Putamen (tissue), 1 donor: ENCODE results near the gene PIH1D1.
"Not testable (repeated sequence)": the region's sequence is repeated elsewhere in the genome, so short reads cannot be mapped to it uniquely, and the experiment has no call there.

Experiments
- DNase-seq: peaks from one replicate; pipeline ENCODE4 v3.0.0-alpha.2; 2016; ENCODE audit warnings: low spot score

The PIH1D1 gene

GRCh38 chr19:49481020-49481683, 29.5 kb upstream of the PIH1D1 start:
- DNase-seq, result no peak

DNA sequence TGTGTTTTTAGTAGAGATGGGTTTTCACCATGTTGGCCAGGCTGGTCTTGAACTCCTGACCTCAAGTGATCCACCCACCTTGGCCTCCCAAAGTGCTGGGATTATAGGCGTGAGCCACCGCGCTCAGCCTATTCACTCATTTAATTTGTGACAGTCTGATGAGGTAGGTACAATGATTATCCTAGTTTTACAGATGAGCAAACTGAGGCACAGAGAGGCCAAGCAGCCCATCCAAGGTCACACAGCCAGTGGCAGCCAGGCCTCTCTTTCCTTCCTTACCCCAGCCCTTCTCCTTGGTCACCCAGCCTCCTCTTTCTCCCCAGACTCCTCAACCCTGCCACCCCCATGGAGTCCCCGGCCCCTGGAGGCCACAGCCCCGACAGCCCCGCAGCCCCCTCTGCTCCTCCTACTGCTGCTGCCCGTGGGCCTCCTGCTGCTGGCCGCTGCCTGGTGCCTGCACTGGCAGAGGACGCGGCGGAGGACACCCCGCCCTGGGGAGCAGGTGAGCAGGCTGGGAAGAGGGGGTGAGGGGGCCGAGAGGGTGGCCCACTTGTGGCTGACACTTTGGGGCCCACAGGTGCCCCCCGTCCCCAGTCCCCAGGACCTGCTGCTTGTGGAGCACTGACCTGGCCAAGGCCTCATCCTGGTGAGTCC, 28.5 kb upstream of the PIH1D1 start:
- DNase-seq, result no peak

DNA sequence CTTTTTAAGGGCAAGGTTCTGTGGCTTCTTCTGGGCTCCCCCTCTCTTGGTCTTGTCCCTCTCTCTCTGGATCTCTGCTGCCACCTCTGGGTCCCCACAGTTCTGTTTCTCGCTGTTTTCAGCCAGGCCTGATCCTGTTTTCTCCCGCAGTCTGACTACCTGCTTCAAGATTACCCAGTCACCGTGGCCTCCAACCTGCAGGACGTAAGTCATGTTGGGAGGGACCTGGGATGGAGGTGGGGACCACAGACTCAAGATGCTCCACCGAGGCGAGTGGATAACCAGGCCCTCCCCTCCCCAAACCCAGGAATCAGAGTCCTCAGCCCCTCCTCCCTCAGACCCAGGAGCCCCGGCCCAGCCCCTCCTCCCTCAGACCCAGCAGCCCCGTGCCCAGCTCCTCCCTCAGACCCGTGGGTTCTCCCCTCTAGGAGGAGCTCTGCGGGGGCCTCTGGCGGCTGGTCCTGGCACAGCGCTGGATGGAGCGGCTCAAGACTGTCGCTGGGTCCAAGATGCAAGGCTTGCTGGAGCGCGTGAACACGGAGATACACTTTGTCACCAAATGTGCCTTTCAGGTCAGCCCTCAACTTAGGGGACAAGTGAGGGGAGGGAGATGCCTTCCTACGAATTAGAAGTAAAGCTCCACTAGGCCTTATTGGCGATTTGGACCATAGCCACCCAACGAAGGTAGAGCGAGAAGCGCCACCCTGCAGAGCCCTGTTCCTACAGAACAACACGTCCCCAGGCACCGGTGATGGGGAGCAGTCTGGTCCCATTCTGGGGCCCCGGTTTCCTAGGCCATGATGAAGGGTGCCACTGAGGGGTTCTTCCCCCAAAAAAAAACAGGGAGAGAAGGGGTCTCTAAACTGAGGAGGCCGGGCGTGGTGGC, 24.6 kb upstream of the PIH1D1 start:
- no peak for DNase-seq

DNA sequence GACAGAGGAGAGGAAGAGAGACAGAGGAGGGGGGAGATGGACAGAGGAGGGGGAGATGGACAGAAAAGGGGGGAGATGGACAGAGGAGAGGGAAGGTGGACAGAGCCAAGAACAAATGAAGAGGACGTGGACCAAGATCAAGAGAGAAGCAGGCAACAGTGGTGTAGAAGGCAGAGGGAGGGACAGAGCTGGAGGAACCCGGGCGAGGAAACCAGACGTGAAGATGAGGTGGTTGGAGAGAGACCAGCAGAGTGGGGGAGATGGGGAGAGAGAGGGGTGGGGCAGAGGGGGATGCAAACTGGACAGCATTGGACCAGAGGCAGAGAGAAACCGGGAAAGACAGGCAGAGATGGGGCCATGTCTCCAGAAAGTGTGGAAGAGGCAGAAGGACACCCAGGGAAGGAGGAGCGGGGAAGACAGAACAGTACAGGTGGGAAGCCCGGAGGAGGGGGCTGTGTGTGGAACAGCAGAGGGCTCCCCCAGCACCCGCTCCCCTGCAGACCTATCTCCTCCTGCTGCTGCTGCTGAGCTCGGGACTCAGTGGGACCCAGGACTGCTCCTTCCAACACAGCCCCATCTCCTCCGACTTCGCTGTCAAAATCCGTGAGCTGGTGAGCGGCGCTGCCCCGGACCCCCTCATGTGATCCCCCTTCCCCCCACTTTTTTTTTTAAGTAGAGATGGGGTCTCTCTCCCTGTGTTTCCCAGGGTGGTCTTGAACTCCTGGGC, 23.7 kb upstream of the PIH1D1 start:
- DNase-seq, result no peak

- no peak for DNase-seq
These were observed 22.9 kb upstream of the PIH1D1 start for GRCh38 chr19:49474542-49474924.

- DNase-seq, result no peak
These were observed 22.4 kb upstream of the PIH1D1 start, which contains the start of gene FLT3LG for GRCh38 chr19:49473868-49474541. Gene FLT3LG, plus strand, starts transcription at chr19:49474215. Its CDS starts 425 bp downstream, at chr19:49474640.

GRCh38 chr19:49473501-49473867, 21.9 kb upstream of the PIH1D1 start:
- not testable (repeated sequence) for DNase-seq

- no peak for DNase-seq
These were observed 21.3 kb upstream of the PIH1D1 start for GRCh38 chr19:49472936-49473335.

- no peak for DNase-seq
These were observed 19.0 kb upstream of the PIH1D1 start for GRCh38 chr19:49470615-49470978.

- no peak for DNase-seq
These were observed 18.4 kb upstream of the PIH1D1 start for GRCh38 chr19:49469828-49470614.

- no peak for DNase-seq
These were observed 17.3 kb upstream of the PIH1D1 start for GRCh38 chr19:49468746-49469447.

- no peak for DNase-seq
These were observed 16.6 kb upstream of the PIH1D1 start for GRCh38 chr19:49468199-49468598.

DNA sequence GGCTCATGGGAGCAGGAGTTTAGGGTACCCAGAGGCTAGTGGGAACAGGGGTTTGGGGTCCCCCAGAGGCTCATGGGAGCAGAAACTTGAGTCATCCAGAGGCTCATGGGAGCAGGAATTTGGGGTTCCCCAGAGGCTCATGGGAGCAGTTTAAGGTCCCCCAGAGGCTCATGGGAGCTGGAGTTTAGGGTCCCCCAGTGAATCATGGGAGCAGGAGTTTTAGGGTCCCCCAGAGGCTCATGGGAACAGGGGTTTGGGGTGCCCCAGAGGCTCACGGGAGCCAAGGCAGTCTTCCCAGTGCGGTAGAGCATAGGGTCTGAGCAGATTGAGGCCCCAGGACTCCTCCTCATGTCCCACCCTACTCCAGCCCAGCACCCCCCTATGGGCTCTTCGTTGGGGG, 13.8 kb upstream of the PIH1D1 start:
- no peak for DNase-seq

DNA sequence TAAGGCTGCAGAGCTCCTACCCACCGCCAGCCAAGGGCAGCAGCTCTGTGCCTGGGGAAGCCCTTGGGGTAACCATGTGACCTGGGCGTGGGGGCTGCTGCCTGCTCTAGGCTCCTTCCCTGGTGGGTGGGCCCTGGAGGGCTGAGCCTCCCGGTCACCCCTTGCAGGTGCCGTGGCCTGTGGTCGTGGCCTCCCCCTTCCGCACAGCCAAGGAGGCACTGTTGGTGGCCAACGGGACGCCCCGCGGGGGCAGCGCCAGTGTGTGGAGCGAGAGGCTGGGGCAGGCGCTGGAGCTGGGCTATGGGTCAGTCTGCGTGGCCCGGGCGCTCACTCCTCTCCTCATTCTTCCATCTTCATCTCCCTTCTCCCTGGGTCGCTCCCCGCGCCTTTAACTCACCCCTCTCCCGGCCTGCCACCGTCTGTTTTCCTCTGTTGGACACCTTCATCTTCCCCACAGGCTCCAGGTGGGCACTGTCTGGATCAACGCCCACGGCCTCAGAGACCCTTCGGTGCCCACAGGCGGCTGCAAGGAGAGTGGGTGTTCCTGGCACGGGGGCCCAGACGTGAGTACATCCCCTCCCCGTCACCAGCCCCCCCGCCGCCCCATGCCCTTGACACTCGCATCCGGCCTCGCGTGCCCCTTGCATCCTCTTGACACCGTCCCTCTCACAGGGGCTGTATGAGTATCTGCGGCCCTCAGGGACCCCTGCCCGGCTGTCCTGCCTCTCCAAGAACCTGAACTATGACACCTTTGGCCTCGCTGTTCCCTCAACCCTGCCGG, 12.5 kb upstream of the PIH1D1 start:
- no peak for DNase-seq

DNA sequence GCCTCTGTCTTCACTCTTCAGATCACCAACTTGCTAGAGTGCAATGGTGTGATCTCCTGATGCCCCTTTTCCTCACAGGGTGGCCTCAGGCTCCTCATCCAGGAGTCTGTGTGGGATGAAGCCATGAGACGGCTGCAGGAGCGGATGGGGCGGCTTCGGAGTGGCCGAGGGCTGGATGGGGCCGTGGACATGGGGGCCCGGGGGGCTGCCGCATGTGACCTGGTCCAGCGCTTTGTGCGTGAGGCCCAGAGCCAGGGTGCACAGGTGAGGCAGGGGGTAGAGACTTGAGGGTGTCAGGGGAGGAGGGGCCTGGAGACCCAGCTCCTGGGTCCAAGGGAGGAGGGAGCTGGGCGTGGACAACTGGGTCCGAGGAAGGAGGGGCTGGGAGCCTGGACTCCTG, 10.9 kb upstream of the PIH1D1 start:
- no peak for DNase-seq

- DNase-seq, result no peak
These were observed 10.0 kb upstream of the PIH1D1 start for GRCh38 chr19:49461656-49462055.

DNA sequence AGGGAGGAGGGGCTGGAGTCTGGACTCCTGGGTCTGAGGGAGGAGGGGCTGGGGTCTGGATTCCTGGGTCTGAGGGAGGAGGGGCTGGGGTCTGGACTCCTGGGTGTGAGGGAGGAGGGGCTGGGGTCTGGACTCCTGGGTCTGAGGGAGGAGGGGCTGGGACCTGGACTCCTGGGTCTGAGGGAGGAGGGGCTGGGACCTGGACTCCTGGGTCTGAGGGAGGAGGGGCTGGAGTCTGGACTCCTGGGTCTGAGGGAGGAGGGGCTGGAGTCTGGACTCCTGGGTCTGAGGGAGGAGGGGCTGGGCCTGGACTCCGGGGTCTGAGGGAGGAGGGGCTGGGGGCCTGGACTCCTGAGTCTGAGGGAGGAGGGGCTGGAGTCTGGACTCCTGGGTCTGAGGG, 9.5 kb upstream of the PIH1D1 start:
- DNase-seq, result not testable (repeated sequence)

DNA sequence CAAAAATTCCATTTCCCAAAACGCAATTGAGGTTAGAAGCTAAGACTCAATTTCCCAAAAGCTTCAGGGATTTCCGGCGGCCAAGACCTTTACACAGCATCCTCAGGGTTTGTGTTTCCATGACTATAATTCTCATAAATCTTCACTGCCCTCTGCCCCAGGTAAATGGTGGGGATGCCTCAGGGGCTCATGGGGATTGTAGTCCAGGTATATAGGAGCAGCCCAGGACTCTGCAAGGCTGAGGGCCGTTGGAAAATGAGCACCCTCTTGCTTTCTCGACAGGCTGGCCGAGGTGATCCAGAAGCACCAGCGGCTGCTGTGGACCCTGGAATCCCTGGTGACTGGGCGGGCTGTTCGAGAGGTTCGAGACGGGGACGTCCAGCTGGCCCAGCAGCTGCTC, 7.8 kb upstream of the PIH1D1 start:
- no peak for DNase-seq

DNA sequence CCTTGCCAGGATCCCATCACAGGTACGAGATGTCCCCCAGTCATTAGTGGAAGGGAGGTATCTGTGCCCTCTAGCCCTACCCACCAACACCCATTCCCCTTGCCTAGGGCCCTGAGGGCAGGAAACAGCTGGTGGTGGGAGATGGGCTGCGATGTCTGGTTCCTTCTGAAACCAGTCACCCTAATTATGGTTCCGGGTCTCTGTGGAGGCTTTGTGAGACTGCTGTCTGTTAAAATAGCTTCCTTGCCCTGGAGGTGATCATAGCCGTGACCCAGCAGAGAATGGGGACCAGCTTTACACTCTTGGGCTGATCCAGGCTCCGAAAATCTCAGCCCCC, 6.9 kb upstream of the PIH1D1 start:
- DNase-seq, result no peak

- no peak for DNase-seq
These were observed 4.7 kb upstream of the PIH1D1 start for GRCh38 chr19:49456326-49456725.
